ENCODE data around the gene PHIP. TPM values are rescaled to one million over a fixed set of nuclear protein-coding genes. Genes with fewer than 3 reads are reported as not detected.

The PHIP gene
- total RNA-seq, 1 experiment from 2014 or later: 53.6 TPM

GRCh38 chr6:79076782-79077641 lies 1.0 kb downstream of the PHIP start:
- DNase-seq: peak; percentile 93
- Histone ChIP-seq H3K4ac (ENCODE audit: low read depth, low read length) (no peak overlapping the region; the same call in 1 of the 2 replicates), H4K5ac (ENCODE audit: insufficient read length, low read depth, low read length) (no peak overlapping the region), H3K56ac (ENCODE audit: insufficient read length, low read depth, low read length) (no peak overlapping the region), H2BK20ac (ENCODE audit: low read depth, low read length, poor library complexity, severe bottlenecking) (no peak overlapping the region), H3K27me3 (ENCODE audit: insufficient read depth, low read length) (no peaks in the 10 kb centered on the region), H3T11ph (ENCODE audit: low read length) (no peak overlapping the region), H3K79me2 (ENCODE audit: insufficient read depth, low read length) (peaks cover 15% of the 10 kb centered on the region; the same call in 1 of the 2 replicates), H3K4me1 (ENCODE audit: insufficient read depth, low read length) (no peaks in the 10 kb centered on the region), H4K91ac (ENCODE audit: insufficient read length, low read depth, low read length) (no peak overlapping the region), H3K18ac (ENCODE audit: insufficient read length, low read depth, low read length) (peak overlapping the region; percentile 92), H4K20me1 (ENCODE audit: control insufficient read depth, insufficient read depth, insufficient read length) (no peaks in the 10 kb centered on the region), H2BK12ac (ENCODE audit: insufficient read length, low read depth, low read length) (no peak overlapping the region), H3K9me3 (ENCODE audit: control insufficient read depth, low read depth, low read length) (no peaks in the 10 kb centered on the region), H3K79me1 (ENCODE audit: insufficient read depth, low read depth, low read length, poor library complexity, severe bottlenecking) (no peaks in the 10 kb centered on the region), H3K23ac (ENCODE audit: insufficient read length, low read depth, low read length) (no peak overlapping the region), H2BK120ac (ENCODE audit: low read depth, low read length, poor library complexity, severe bottlenecking) (no peak overlapping the region), H3K14ac (ENCODE audit: insufficient read depth, low read length) (peak overlapping the region; percentile 84; the same call in 1 of the 2 replicates), H3K27ac (ENCODE audit: insufficient read length, low read depth, low read length) (peak overlapping the region; percentile 68), H2AK5ac (ENCODE audit: insufficient read length, low read length) (no peak overlapping the region), H3K23me2 (ENCODE audit: insufficient read length, low read depth, low read length, poor library complexity, severe bottlenecking) (peaks cover 8% of the 10 kb centered on the region), H4K8ac (replicated peaks; ENCODE audit: insufficient read length, low read depth, low read length) (no peak overlapping the region), H3K9ac (ENCODE audit: extremely low read depth, insufficient read length, low read length) (peak overlapping the region; percentile 97), H2AFZ (ENCODE audit: low read length) (no peak overlapping the region), H2BK15ac (ENCODE audit: low read depth, low read length) (no peak overlapping the region), H2BK5ac (ENCODE audit: insufficient read length, low read length) (peak overlapping the region; percentile 82), H3K4me2 (ENCODE audit: insufficient read depth, insufficient read length, low read length) (peak overlapping the region; percentile 89)
- peaks cover 6 to 11% (median 10%) of the 10 kb centered on the region in 3 experiments; a peak in 6 of 7 replicates for H3K36me3 Mint-ChIP-seq (ENCODE audit: insufficient read depth in 1 of 3, low read depth in 3 of 3)
- no peaks in the 10 kb centered on the region; a peak in 1 of 5 replicates for H3K9me3 Mint-ChIP-seq
- no peak for TF ChIP-seq CTCF (conservative IDR thresholded peaks at IDR 0.05)
- no CpG with 5 or more reads among the region's 79 CpGs for WGBS (ENCODE audit: extremely low coverage, insufficient read length, low lambda C conversion rate)
- peaks cover 41 to 42% of the 10 kb centered on the region in 2 experiments for H3K4me1 Mint-ChIP-seq
- no peaks in the 10 kb centered on the region for H3K27me3 Mint-ChIP-seq (ENCODE audit: low read depth)
- H3K4me3 Mint-ChIP-seq: peak overlapping the region; percentile 89 to 90
- H3K27ac Mint-ChIP-seq: peak overlapping the region; percentile 93 to 97 (median 97)

All from H9 (cell line).